CD14-positive monocyte (primary cell): Measurements from ENCODE around the gene TMEM80. TPM values are rescaled to one million over a fixed set of nuclear protein-coding genes. Genes with fewer than 3 reads are reported as not detected.

Source experiments
- DNase-seq, 3 donors: peaks; one replicate each; pipeline ENCODE4 v3.0.0-alpha.2; 2011 to 2022
- H2AFZ ChIP-seq: 2 replicates; pipeline ENCODE4 v1.6.0; 2012; ENCODE audit warnings: mild to moderate bottlenecking, low read depth, low read length, inconsistent platforms; ENCODE audit not compliant: insufficient read depth, poor library complexity, severe bottlenecking
- H3K27ac ChIP-seq, 2 donors: 1 replicate in 1 of 2; 2 replicates in 1 of 2; pipeline ENCODE4 v1.5.1; 2012 to 2013; ENCODE audit warnings: low read length in 2 of 2, control low read depth in 1 of 2, inconsistent platforms in 1 of 2, low read depth in 1 of 2, mild to moderate bottlenecking in 1 of 2
- H3K27me3 ChIP-seq, 2 donors: one replicate each; pipeline versions ENCODE4 v1.6.0 to v1.6.1; 2011 to 2013; ENCODE audit warnings: low read length in 2 of 2; ENCODE audit not compliant: control insufficient read depth in 2 of 2, insufficient read depth in 2 of 2
- H3K36me3 ChIP-seq, 2 donors: replicated peaks in 1 of 2; 1 replicate in 1 of 2; 2 replicates in 1 of 2; pipeline versions ENCODE4 v1.5.1 to v1.6.1; 2012 to 2013; ENCODE audit warnings: low read length in 2 of 2, control low read depth in 1 of 2, inconsistent platforms in 1 of 2, mild to moderate bottlenecking in 1 of 2; ENCODE audit not compliant: insufficient read depth in 2 of 2, control insufficient read depth in 1 of 2
- H3K4me1 ChIP-seq, 2 donors: 1 replicate in 1 of 2; 2 replicates in 1 of 2; pipeline versions ENCODE4 v1.5.1 to v1.6.1; 2012 to 2013; ENCODE audit warnings: low read length in 2 of 2, control low read depth in 1 of 2, inconsistent platforms in 1 of 2, mild to moderate bottlenecking in 1 of 2, moderate library complexity in 1 of 2; ENCODE audit not compliant: insufficient read depth in 2 of 2, control insufficient read depth in 1 of 2
- H3K4me2 ChIP-seq: replicated peaks from 2 replicates; pipeline ENCODE3; 2012; ENCODE audit warnings: low read length, moderate library complexity, mild to moderate bottlenecking; ENCODE audit not compliant: poor library complexity, severe bottlenecking; ENCODE audit errors: extremely low read depth
- H3K4me3 ChIP-seq, 3 experiments: fragments of 200-600 bp in 1 of 3; sonication (generic) in 1 of 3; replicated peaks in 1 of 3; 1 replicate in 2 of 3; 2 replicates in 1 of 3; pipeline ENCODE4 v1.5.1; 2011 to 2013; ENCODE audit warnings: low read length in 3 of 3, mild to moderate bottlenecking in 3 of 3, control low read depth in 2 of 3, low read depth in 2 of 3, inconsistent platforms in 1 of 3, moderate library complexity in 1 of 3
- H3K79me2 ChIP-seq: 2 replicates; pipeline ENCODE4 v1.6.0; 2012; ENCODE audit warnings: mild to moderate bottlenecking, control low read depth, inconsistent platforms, low read length, moderate library complexity; ENCODE audit not compliant: insufficient read depth
- H3K9ac ChIP-seq: 2 replicates; pipeline ENCODE4 v1.6.0; 2017; ENCODE audit warnings: low read length, mild to moderate bottlenecking; ENCODE audit not compliant: insufficient read depth, poor library complexity, severe bottlenecking
- H3K9me3 ChIP-seq, 2 donors: replicated peaks in 1 of 2; 1 replicate in 1 of 2; 2 replicates in 1 of 2; pipeline versions ENCODE4 v1.5.1 to v1.6.1; 2012 to 2013; ENCODE audit warnings: low read length in 2 of 2, control low read depth in 1 of 2; ENCODE audit not compliant: control insufficient read depth in 1 of 2, insufficient read depth in 1 of 2
- H4K20me1 ChIP-seq: 2 replicates; pipeline ENCODE4 v1.6.0; 2012; ENCODE audit warnings: mild to moderate bottlenecking, low read length, control low read depth, moderate library complexity; ENCODE audit not compliant: insufficient read depth
- H3K27ac Mint-ChIP-seq, 7 donors: one replicate each; pipeline ENCODE4 v1.8.0; 2020; ENCODE audit warnings: mild to moderate bottlenecking in 7 of 7, mixed read lengths in 7 of 7, moderate library complexity in 6 of 7, inconsistent platforms in 2 of 7
- H3K27me3 Mint-ChIP-seq, 3 donors: one replicate each; pipeline ENCODE4 v1.8.0; 2021 to 2022; ENCODE audit warnings: low read depth in 3 of 3, mild to moderate bottlenecking in 3 of 3, mixed read lengths in 3 of 3, moderate library complexity in 3 of 3, inconsistent platforms in 1 of 3
- H3K36me3 Mint-ChIP-seq, 2 donors: one replicate each; pipeline ENCODE4 v1.8.0; 2020; ENCODE audit warnings: mixed read lengths in 2 of 2, inconsistent platforms in 1 of 2, mild to moderate bottlenecking in 1 of 2
- H3K4me1 Mint-ChIP-seq: one replicate; pipeline ENCODE4 v1.8.0; 2020; ENCODE audit warnings: mild to moderate bottlenecking, mixed read lengths
- H3K4me3 Mint-ChIP-seq, 2 donors: one replicate each; pipeline ENCODE4 v1.8.0; 2020; ENCODE audit warnings: mild to moderate bottlenecking in 2 of 2, mixed read lengths in 2 of 2, moderate library complexity in 1 of 2
- H3K9me3 Mint-ChIP-seq, 7 donors: one replicate each; pipeline ENCODE4 v1.8.0; 2020 to 2022; ENCODE audit warnings: mixed read lengths in 7 of 7, mild to moderate bottlenecking in 6 of 7, moderate library complexity in 6 of 7, inconsistent platforms in 2 of 7
- WGBS: methylation state at CpG from one replicate; pipeline ENCODE4 v1.1.5; 2013; ENCODE audit warnings: missing lambda C conversion rate; ENCODE audit not compliant: insufficient coverage; 5-methylcytosine and 5-hydroxymethylcytosine counted together
- intact Hi-C, 2 donors: fragments of 100-400 bp; cut with micrococcal nuclease; formaldehyde crosslinking; loops; one replicate each; pipeline versions ENCODE4 v1.15.0 to v1.15.1; 2023
- polyA plus RNA-seq, 3 donors: library from polyadenylated mRNA; depleted of rRNA in 1 of 3; unstranded in 2 of 3; stranded (reverse) in 1 of 3; fragments of 300-500 nt in 2 of 3; fragments of >200 nt in 1 of 3; fragmentation: Illumina TruSeq in 2 of 3; gene quantifications; 1 replicate in 2 of 3; 2 replicates in 1 of 3; pipeline ENCODE4 v1.2.3, GENCODE V29; 2012 to 2021
- TF ChIP-seq, protein P1 (sequence below): fragments of 200-600 bp; IDR thresholded peaks from one replicate; pipeline ENCODE4 v1.8.0; 2022; ENCODE audit warnings: antibody characterized with exemption, mild to moderate bottlenecking

Gene TMEM80
- polyA plus RNA-seq, 3 donors: 31.6 to 69.4 (median 37.3) TPM

DNA sequence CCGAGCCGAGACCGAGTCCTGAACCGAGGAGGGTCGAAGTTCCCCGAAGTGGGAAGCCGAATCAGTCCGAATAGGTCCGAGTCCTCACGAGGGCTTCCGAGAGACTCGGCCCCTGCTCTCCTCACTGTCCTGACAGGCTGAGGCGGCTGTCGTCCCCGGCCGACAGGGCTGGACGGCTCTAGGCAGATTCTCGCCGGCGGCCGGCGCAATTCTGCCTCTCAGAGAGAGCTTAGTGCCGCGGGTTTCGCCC is 403 bp upstream of the TMEM80 start:
- peak overlapping the region; percentile 95 for H3K9ac ChIP-seq
- H3K9me3 Mint-ChIP-seq: peaks cover 0 to 1% (median 0%) of the 10 kb centered on the region in 7 donors
- H3K27ac Mint-ChIP-seq: peak overlapping the region; percentile 93 to 97 (median 96)
- DNase-seq: no peak
- H3K27me3 ChIP-seq: no peaks in the 10 kb centered on the region
- H3K79me2 ChIP-seq: peaks cover 58% of the 10 kb centered on the region
- WGBS: under 1% methylated on average over 25 of the region's 25 CpGs
- intact Hi-C loops: loop anchor here in 1 of 2 donors (10.0 kb wide), 1 partner anchor 690 kb away; the partner anchor contains the start of gene BRSK2
- peaks cover 48% of the 10 kb centered on the region for H3K4me1 Mint-ChIP-seq
- peaks cover 5 to 19% of the 10 kb centered on the region in 2 donors for H3K36me3 ChIP-seq
- peak overlapping the region; percentile 84 for H3K4me2 ChIP-seq
- TF ChIP-seq, protein P1, sequence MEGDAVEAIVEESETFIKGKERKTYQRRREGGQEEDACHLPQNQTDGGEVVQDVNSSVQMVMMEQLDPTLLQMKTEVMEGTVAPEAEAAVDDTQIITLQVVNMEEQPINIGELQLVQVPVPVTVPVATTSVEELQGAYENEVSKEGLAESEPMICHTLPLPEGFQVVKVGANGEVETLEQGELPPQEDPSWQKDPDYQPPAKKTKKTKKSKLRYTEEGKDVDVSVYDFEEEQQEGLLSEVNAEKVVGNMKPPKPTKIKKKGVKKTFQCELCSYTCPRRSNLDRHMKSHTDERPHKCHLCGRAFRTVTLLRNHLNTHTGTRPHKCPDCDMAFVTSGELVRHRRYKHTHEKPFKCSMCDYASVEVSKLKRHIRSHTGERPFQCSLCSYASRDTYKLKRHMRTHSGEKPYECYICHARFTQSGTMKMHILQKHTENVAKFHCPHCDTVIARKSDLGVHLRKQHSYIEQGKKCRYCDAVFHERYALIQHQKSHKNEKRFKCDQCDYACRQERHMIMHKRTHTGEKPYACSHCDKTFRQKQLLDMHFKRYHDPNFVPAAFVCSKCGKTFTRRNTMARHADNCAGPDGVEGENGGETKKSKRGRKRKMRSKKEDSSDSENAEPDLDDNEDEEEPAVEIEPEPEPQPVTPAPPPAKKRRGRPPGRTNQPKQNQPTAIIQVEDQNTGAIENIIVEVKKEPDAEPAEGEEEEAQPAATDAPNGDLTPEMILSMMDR: no peak
- H3K4me3 Mint-ChIP-seq: peak overlapping the region; percentile 83 to 89
- H3K9me3 ChIP-seq: no peaks in the 10 kb centered on the region
- peaks cover 46 to 51% of the 10 kb centered on the region in 2 donors for H3K4me1 ChIP-seq
- H3K27me3 Mint-ChIP-seq: peaks cover 0 to 8% (median 5%) of the 10 kb centered on the region in 3 donors
- peak overlapping the region; percentile 95 to 98 for H3K27ac ChIP-seq
- H4K20me1 ChIP-seq: peaks cover 38% of the 10 kb centered on the region
- peaks cover 20 to 40% of the 10 kb centered on the region in 2 donors for H3K36me3 Mint-ChIP-seq
- H3K4me3 ChIP-seq: peak overlapping the region; percentile 73 to 87 (median 83)
- peak overlapping the region; percentile 89 for H2AFZ ChIP-seq

DNA sequence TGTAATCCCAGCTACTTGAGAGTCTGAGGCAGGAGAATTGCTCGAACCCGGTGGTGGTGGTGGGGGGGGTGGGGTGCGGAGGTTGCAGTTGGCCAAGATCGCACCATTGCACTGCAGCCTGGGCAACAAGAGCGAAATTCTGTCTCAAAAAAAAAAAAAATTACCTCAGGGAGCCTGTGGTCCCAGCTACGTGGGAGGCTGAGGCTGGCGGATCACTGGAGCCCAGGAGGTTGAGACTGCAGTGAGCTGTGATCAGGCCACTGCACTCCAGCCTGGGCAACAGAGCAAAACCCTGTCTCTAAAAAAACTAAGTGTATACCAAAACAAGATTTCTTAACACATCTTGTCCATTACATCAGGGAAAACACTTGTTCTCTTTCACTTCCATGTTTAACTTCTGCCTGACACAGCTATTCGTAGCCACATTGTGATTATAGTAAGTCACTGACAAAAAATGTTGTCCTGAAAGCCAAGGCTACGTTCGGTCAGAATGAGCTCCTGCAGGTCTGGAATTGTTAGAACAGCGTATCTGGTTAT is 1.4 kb downstream of the TMEM80 start:
- Mint-ChIP-seq H3K4me1 (peaks cover 50% of the 10 kb centered on the region), H3K9me3 (peaks cover 0 to 1% (median 0%) of the 10 kb centered on the region in 7 donors), H3K36me3 (peaks cover 26 to 45% of the 10 kb centered on the region in 2 donors), H3K4me3 (peak overlapping the region; percentile 83 to 89), H3K27ac (peak overlapping the region; percentile 92 to 97 (median 95)), H3K27me3 (peaks cover 0 to 7% (median under 1%) of the 10 kb centered on the region in 3 donors)
- intact Hi-C loops: loop anchor here in 1 of 2 donors (10.0 kb wide), 1 partner anchor 688 kb away; the partner anchor contains the start of gene BRSK2
- Histone ChIP-seq H3K27me3 (no peaks in the 10 kb centered on the region), H4K20me1 (peaks cover 26% of the 10 kb centered on the region), H2AFZ (peak overlapping the region; percentile 59), H3K4me3 (peak overlapping the region; percentile 73 to 87 (median 83)), H3K4me1 (peaks cover 46 to 57% of the 10 kb centered on the region in 2 donors), H3K27ac (peak overlapping the region; percentile 95 to 98), H3K9ac (peak overlapping the region; percentile 95), H3K36me3 (peaks cover 9 to 21% of the 10 kb centered on the region in 2 donors), H3K79me2 (peaks cover 47% of the 10 kb centered on the region), H3K9me3 (no peaks in the 10 kb centered on the region), H3K4me2 (peak overlapping the region; percentile 84)
- DNase-seq: peak; percentile 61 to 80 (median 79)
- 31% methylated on average over 3 of the region's 11 CpGs for WGBS
- TF ChIP-seq, protein P1: no peak
